Measurements from ENCODE around the gene DTX3. TPM values are rescaled to one million over a fixed set of nuclear protein-coding genes. Genes with fewer than 3 reads are reported as not detected.
"Not testable (repeated sequence)": the region's sequence is repeated elsewhere in the genome, so short reads cannot be mapped to it uniquely, and the experiment has no call there.

Gene DTX3
- total RNA-seq, 1 experiment from 2014 or later: 11.9 TPM

GRCh38 chr12:57641699-57642442 is 37.2 kb downstream of the DTX3 start:
- H3K4me2 ChIP-seq (ENCODE audit: low read length): no peak overlapping the region
- no peaks in the 10 kb centered on the region for H3K27me3 ChIP-seq (ENCODE audit: low read length)
- H4K20me1 ChIP-seq (ENCODE audit: low read length): no peaks in the 10 kb centered on the region
- H2AFZ ChIP-seq (ENCODE audit: low read length): no peak overlapping the region
- H3K4me1 ChIP-seq (ENCODE audit: insufficient read depth, low read length): no peaks in the 10 kb centered on the region
- no peaks in the 10 kb centered on the region for H3K9me2 ChIP-seq (replicated peaks; ENCODE audit: low read length)
- no TSS peak for BruUV-seq (replicated peaks)
- no peak overlapping the region for H3K9ac ChIP-seq (ENCODE audit: low read length)
- ATAC-seq (no peak), DNase-seq (no peak)
- no peaks in the 10 kb centered on the region for H3K36me3 ChIP-seq (ENCODE audit: low read depth, low read length)
- intact Hi-C loops (cut with micrococcal nuclease): no loop called here
- no peak overlapping the region for H3K27ac ChIP-seq (ENCODE audit: low read length)
- TF ChIP-seq EZH2phosphoT487 (IDR thresholded peaks at IDR 0.05; ENCODE audit: borderline replicate concordance, low read length) (no peak), EZH2 (IDR thresholded peaks at IDR 0.05; ENCODE audit: low read length, unreplicated experiment) (no peak), CTCF (conservative IDR thresholded peaks at IDR 0.05; ENCODE audit: low read depth, low read length) (no peak)
- H3K4me3 ChIP-seq (ENCODE audit: low read length): no peak overlapping the region
- H3K79me2 ChIP-seq (ENCODE audit: low read length): no peaks in the 10 kb centered on the region
- peaks cover 7% of the 10 kb centered on the region; the same call in 1 of the 2 replicates for H3K9me3 ChIP-seq (ENCODE audit: low read length)
- ChIA-PET POLR2A (ENCODE audit: unreplicated experiment) (no interaction called here), CTCF (no interaction called here)
- no peaks in the 10 kb centered on the region for H3F3A ChIP-seq (ENCODE audit: low read length, unreplicated experiment)

GRCh38 chr12:57645990-57646658 is 41.5 kb downstream of the DTX3 start:
- H3K9me3 ChIP-seq (ENCODE audit: low read length); BruUV-seq (replicated peaks); H3F3A ChIP-seq (ENCODE audit: low read length, unreplicated experiment); ATAC-seq; H2AFZ ChIP-seq (ENCODE audit: low read length); H3K4me3 ChIP-seq (ENCODE audit: low read length); intact Hi-C loops (cut with micrococcal nuclease); H3K79me2 ChIP-seq (ENCODE audit: low read length); H3K4me1 ChIP-seq (ENCODE audit: insufficient read depth, low read length); H3K36me3 ChIP-seq (ENCODE audit: low read depth, low read length); H4K20me1 ChIP-seq (ENCODE audit: low read length); H3K27ac ChIP-seq (ENCODE audit: low read length); H3K9me2 ChIP-seq (replicated peaks; ENCODE audit: low read length); CTCF ChIA-PET; H3K9ac ChIP-seq (ENCODE audit: low read length); H3K27me3 ChIP-seq (ENCODE audit: low read length); POLR2A ChIA-PET (ENCODE audit: unreplicated experiment); H3K4me2 ChIP-seq (ENCODE audit: low read length): not testable (repeated sequence)
- peak; percentile 34 for DNase-seq

- DNase-seq; H3K79me2 ChIP-seq (ENCODE audit: low read length); H3K27me3 ChIP-seq (ENCODE audit: low read length); H3F3A ChIP-seq (ENCODE audit: low read length, unreplicated experiment); H4K20me1 ChIP-seq (ENCODE audit: low read length); BruUV-seq (replicated peaks); H3K4me2 ChIP-seq (ENCODE audit: low read length); H3K4me1 ChIP-seq (ENCODE audit: insufficient read depth, low read length); H3K4me3 ChIP-seq (ENCODE audit: low read length); H3K9me2 ChIP-seq (replicated peaks; ENCODE audit: low read length); H3K9ac ChIP-seq (ENCODE audit: low read length); ATAC-seq; H2AFZ ChIP-seq (ENCODE audit: low read length); H3K9me3 ChIP-seq (ENCODE audit: low read length); H3K36me3 ChIP-seq (ENCODE audit: low read depth, low read length); intact Hi-C loops (cut with micrococcal nuclease); POLR2A ChIA-PET (ENCODE audit: unreplicated experiment); CTCF ChIA-PET; H3K27ac ChIP-seq (ENCODE audit: low read length): not testable (repeated sequence)
These were observed 42.0 kb downstream of the DTX3 start for GRCh38 chr12:57646659-57647049.
